Colonic mucosa (tissue), 4 donors: ENCODE data around the gene PNKD. TPM values are rescaled to one million over a fixed set of nuclear protein-coding genes. Genes with fewer than 3 reads are reported as not detected.

Experiments used
- DNase-seq: peaks from one replicate; pipeline ENCODE4 v3.0.0-alpha.2; 2020
- H3K27ac ChIP-seq: fragments of 200-600 bp; one replicate; pipeline ENCODE4 v1.8.0; 2021
- H3K27me3 ChIP-seq: fragments of 200-600 bp; one replicate; pipeline ENCODE4 v1.8.0; 2021
- H3K36me3 ChIP-seq: fragments of 200-600 bp; one replicate; pipeline ENCODE4 v1.8.0; 2021
- H3K4me1 ChIP-seq: fragments of 200-600 bp; one replicate; pipeline ENCODE4 v1.8.0; 2021; ENCODE audit warnings: mild to moderate bottlenecking
- H3K4me3 ChIP-seq: fragments of 200-600 bp; one replicate; pipeline ENCODE4 v1.8.0; 2021
- H3K9ac ChIP-seq, 2 donors: one replicate each; pipeline ENCODE4 v1.7.0; 2013; ENCODE audit warnings: control low read depth in 2 of 2, low read depth in 2 of 2, low read length in 2 of 2
- H3K9me3 ChIP-seq: fragments of 200-600 bp; one replicate; pipeline ENCODE4 v1.8.0; 2021
- intact Hi-C: fragments of 100-400 bp; cut with DNase I; formaldehyde crosslinking; loops from one replicate; pipeline ENCODE4 v1.14.1; 2022
- total RNA-seq, 2 donors: library from RNA; stranded (reverse); fragmentation: NEBNext Ultra II Directional in 1 of 2; extraction: Animal tissue kit (Norgen Biotek cat#: 25700) in 1 of 2; gene quantifications; one replicate each; pipeline ENCODE4 v1.2.1, GENCODE V29; 2021
- TF ChIP-seq, protein P1 (sequence below): fragments of 200-600 bp; IDR thresholded peaks from one replicate; pipeline ENCODE4 v1.8.0; 2022; ENCODE audit warnings: antibody characterized with exemption, mild to moderate bottlenecking
- donor health status: healthy.
- donor health status: DM: no; HTN: no; CAD: no.
- donor health status: DM: no; HTN: no; CAD: no.

Gene PNKD
- total RNA-seq, 2 donors from 2014 or later = 109 to 136 TPM

DNA sequence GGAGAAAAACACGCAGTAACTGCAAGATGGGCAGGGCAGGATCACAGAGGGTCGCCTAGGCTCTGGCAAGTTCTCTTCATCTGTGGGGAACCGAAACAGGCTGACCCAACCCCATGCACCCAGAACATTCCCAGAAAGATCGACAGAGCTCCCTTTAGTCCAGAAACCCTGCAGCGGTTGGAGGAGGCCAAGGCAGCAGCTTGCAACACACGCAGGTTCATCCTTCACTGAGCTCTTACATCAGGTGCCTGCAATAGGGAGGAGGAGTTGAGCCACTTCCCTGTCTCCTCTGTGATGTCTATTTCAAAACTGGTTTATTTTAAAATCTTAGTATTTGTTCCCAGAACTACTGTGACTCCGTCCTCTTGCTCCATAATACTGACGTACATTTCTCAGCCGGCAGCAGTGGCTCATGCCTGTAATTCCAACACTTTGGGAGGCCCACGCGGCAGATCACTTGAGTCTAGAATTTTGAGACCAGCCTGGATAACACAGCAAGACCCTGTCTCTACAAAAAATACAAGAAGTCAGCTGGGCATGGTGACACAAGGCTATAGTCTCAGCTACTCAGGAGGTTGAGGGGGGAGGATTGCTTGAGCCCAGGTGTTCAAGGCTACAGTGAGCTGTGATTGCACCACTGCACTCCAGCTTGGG is 100.2 kb downstream of the PNKD start:
- DNase-seq = no peak
- peak overlapping the region; percentile 4 for H3K27ac ChIP-seq
- TF ChIP-seq, protein P1, sequence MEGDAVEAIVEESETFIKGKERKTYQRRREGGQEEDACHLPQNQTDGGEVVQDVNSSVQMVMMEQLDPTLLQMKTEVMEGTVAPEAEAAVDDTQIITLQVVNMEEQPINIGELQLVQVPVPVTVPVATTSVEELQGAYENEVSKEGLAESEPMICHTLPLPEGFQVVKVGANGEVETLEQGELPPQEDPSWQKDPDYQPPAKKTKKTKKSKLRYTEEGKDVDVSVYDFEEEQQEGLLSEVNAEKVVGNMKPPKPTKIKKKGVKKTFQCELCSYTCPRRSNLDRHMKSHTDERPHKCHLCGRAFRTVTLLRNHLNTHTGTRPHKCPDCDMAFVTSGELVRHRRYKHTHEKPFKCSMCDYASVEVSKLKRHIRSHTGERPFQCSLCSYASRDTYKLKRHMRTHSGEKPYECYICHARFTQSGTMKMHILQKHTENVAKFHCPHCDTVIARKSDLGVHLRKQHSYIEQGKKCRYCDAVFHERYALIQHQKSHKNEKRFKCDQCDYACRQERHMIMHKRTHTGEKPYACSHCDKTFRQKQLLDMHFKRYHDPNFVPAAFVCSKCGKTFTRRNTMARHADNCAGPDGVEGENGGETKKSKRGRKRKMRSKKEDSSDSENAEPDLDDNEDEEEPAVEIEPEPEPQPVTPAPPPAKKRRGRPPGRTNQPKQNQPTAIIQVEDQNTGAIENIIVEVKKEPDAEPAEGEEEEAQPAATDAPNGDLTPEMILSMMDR = no peak
- intact Hi-C loops = no loop called here
- no peaks in the 10 kb centered on the region for H3K27me3 ChIP-seq
- no peak overlapping the region for H3K4me3 ChIP-seq
- no peaks in the 10 kb centered on the region for H3K4me1 ChIP-seq
- H3K36me3 ChIP-seq = no peaks in the 10 kb centered on the region
- H3K9me3 ChIP-seq = no peaks in the 10 kb centered on the region
- no peak overlapping the region for H3K9ac ChIP-seq

DNA sequence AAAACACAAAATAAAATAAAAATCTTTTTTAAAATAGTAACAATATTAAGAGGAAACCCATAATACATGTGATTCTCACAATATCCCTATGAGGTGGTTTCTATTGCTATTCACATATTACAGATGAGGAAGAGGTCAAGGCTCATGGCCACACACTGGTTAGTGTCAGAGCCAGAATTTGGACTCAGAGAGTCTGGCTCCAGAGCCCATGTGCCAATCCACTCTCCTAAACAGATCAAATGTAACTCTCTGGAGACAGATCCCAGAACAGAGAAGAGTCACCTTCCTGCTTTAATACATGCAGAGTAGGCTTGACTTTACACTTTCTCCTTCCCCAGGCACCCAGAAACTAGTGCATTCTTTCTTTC is 101.6 kb downstream of the PNKD start:
- intact Hi-C loops = no loop called here
- peak overlapping the region; percentile 7 for H3K27ac ChIP-seq

DNA sequence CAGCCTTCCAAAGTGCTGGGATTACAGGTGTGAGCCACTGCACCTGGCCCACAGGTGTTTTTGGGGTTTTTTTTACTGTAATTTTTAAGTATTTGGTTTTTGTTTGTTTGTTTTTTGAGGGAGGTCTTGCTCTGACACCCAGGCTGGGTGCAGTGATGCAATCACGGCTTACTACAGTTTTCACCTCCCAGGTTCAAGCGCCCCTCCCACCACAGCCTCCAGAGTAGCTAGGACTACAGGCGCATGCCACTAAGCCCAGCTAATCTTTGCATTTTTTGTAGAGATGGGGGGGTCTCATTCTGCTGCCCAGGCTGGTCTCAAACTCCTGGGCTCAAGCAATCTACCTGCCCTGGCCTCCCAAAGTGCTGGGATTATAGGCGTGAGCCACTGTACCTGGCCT is 104.5 kb downstream of the PNKD start:
- H3K9ac ChIP-seq = no peak overlapping the region
- H3K27ac ChIP-seq = no peak overlapping the region
- no peak overlapping the region for H3K4me3 ChIP-seq
- TF ChIP-seq, protein P1 = no peak
- no peaks in the 10 kb centered on the region for H3K4me1 ChIP-seq
- intact Hi-C loops = no loop called here
- DNase-seq = no peak
- no peaks in the 10 kb centered on the region for H3K36me3 ChIP-seq
- H3K9me3 ChIP-seq = no peaks in the 10 kb centered on the region
- H3K27me3 ChIP-seq = no peaks in the 10 kb centered on the region

More for the DNA sequence above, 101.6 kb downstream of the PNKD start:
- no peaks in the 10 kb centered on the region for H3K9me3 ChIP-seq
- no peaks in the 10 kb centered on the region for H3K36me3 ChIP-seq
- no peaks in the 10 kb centered on the region for H3K4me1 ChIP-seq
- H3K9ac ChIP-seq = no peak overlapping the region
- H3K4me3 ChIP-seq = no peak overlapping the region
- TF ChIP-seq, protein P1 = no peak
- H3K27me3 ChIP-seq = no peaks in the 10 kb centered on the region
- DNase-seq = no peak

DNA sequence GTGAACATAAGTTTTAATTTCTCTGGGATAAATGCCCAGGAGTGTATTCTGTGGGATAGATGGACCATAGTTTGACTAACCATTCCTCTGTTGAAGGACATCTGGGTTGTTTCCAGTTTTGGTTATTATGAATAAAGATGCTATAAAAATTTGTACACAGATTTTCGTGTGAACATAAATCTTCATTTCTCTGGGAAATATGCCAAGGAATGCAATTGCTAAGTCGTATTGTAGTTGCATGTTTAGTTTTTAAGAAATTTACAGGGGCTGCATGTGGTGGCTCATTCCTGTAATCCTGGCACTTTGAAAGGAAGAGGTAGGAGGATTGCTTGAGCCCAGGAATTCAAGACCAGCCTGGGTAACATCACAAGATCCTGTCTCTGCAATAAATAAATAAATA is 104.9 kb downstream of the PNKD start:
- H3K27ac ChIP-seq = no peak overlapping the region

DNA sequence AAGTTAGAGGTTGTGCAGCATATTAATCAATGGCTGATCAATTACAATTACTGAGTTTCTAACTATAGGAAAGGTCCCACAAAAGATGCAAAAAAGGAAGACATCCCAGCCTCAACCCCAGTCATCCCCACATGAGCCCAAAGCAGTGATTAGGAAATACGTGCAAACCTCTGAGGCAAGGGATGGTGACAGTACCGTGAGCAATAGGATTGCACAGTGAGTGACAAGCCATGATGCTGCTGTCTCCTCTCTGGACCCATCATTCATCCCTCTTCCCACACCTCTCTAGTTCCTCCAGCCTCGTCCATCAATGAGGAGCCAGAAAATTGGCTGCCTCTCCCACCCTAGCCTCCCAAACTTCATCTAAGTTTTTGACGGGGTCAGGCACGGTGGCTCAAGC is 107.7 kb downstream of the PNKD start:
- Histone ChIP-seq H3K4me1 (no peaks in the 10 kb centered on the region), H3K27ac (no peak overlapping the region), H3K9ac (no peak overlapping the region), H3K36me3 (no peaks in the 10 kb centered on the region), H3K27me3 (no peaks in the 10 kb centered on the region), H3K9me3 (no peaks in the 10 kb centered on the region), H3K4me3 (no peak overlapping the region)
- no peak for DNase-seq
- TF ChIP-seq, protein P1 = no peak
- intact Hi-C loops = no loop called here

More for the DNA sequence above, 104.9 kb downstream of the PNKD start:
- Histone ChIP-seq H3K9me3 (no peaks in the 10 kb centered on the region), H3K4me1 (no peaks in the 10 kb centered on the region), H3K4me3 (no peak overlapping the region), H3K27me3 (no peaks in the 10 kb centered on the region), H3K9ac (no peak overlapping the region), H3K36me3 (no peaks in the 10 kb centered on the region)
- intact Hi-C loops = no loop called here
- DNase-seq = no peak
- TF ChIP-seq, protein P1 = no peak
